Activated CD4-positive, alpha-beta memory T cell treated with anti-CD3 and anti-CD28 coated beads for 36 hours (primary cell): ENCODE measurements around the gene ST6GALNAC5. TPM values are rescaled to one million over a fixed set of nuclear protein-coding genes. Genes with fewer than 3 reads are reported as not detected.

Source experiments
- CTCF ChIA-PET: fragments of 350-600 bp; sonication (Branson Sonifier 250); formaldehyde crosslinking; loops from one replicate; lab custom pipeline; 2021; ENCODE audit warnings: antibody characterized with exemption, inconsistent platforms; lab: Charles Lee
- POLR2A ChIA-PET: fragments of 350-600 bp; sonication (Branson Sonifier 250); formaldehyde crosslinking; loops from one replicate; lab custom pipeline; 2021; ENCODE audit warnings: antibody characterized with exemption; lab: Charles Lee
- DNase-seq: peaks from one replicate; pipeline ENCODE4 v3.0.0-alpha.2; 2020
- H3K27ac Mint-ChIP-seq: one replicate; pipeline ENCODE4 v1.8.0; 2021; ENCODE audit warnings: mixed read lengths
- H3K27me3 Mint-ChIP-seq: one replicate; pipeline ENCODE4 v1.8.0; 2021; ENCODE audit warnings: mixed read lengths
- H3K36me3 Mint-ChIP-seq: one replicate; pipeline ENCODE4 v1.8.0; 2021; ENCODE audit warnings: mixed read lengths
- H3K4me1 Mint-ChIP-seq: one replicate; pipeline ENCODE4 v1.8.0; 2021; ENCODE audit warnings: low read depth, mixed read lengths
- H3K4me3 Mint-ChIP-seq: one replicate; pipeline ENCODE4 v1.8.0; 2021; ENCODE audit warnings: mild to moderate bottlenecking, mixed read lengths
- H3K9me3 Mint-ChIP-seq: one replicate; pipeline ENCODE4 v1.8.0; 2021; ENCODE audit warnings: mixed read lengths
- intact Hi-C: fragments of 100-400 bp; cut with micrococcal nuclease; formaldehyde crosslinking; loops from one replicate; pipeline ENCODE4 v1.15.1; 2023
- total RNA-seq, 2 experiments: library from RNA; stranded (reverse); gene quantifications; one replicate each; pipeline ENCODE4 v1.2.3, GENCODE V29; 2021

Gene ST6GALNAC5
- total RNA-seq, 2 experiments from 2014 or later, result not detected

DNA sequence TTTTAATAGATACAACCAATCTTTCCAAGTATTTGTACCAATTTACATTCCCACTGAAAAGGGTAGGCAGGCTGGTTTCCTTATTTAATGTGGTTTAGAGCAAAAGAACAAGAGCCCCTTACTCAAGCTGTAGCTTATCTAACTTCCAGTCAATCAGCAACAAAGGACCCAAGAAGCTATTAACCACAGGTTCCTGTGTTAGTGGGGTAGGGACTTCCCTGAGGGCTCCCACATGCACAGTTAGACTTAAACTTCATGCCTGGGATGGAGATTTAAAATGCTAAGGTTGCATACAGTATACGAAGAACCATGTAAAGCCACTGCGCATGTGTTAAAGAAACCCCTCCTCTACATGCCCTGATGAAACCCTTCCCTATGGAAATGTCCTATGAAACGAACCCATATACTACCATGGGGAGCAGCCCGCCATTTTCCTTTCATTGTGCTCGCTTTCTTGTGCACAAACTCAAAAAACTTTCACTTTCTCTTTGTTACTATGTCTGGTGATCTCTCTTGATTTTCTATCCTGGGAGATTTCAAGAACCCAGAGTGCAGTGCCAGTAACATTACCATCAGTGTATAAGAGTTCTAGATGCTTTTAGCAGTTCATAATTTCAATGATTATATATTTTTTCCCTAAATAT lies 23.3 kb upstream of the ST6GALNAC5 start:
- ChIA-PET CTCF (no interaction called here), POLR2A (no interaction called here)
- Mint-ChIP-seq H3K4me1 (peaks cover 12% of the 10 kb centered on the region), H3K27ac (peak overlapping the region; percentile 46), H3K27me3 (no peaks in the 10 kb centered on the region), H3K36me3 (no peaks in the 10 kb centered on the region), H3K9me3 (peaks cover 6% of the 10 kb centered on the region), H3K4me3 (peak overlapping the region; percentile 55)
- peak; percentile 9 for DNase-seq
- intact Hi-C loops, result no loop called here

DNA sequence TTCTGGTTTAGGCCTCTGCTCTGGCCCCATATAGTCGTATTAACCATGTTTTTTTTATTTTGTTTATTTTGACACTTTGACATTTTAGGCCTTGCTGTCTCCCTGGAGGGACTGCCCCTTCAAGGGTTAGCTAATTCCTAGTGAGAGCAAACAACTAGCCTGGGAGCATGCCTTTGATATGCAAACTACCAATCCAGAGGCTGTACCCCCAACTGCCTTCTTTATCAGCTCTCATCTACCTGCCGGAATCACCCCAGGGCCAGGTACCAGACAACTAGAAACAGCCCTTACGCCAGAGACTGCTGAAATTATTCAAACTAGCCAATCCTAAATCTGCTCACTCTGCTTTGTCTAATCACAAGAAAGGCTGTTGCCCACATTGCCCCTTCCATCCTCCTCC lies 13.0 kb upstream of the ST6GALNAC5 start:
- no peak overlapping the region for H3K27ac Mint-ChIP-seq
- ChIA-PET CTCF (no interaction called here), POLR2A (no interaction called here)
- intact Hi-C loops, result no loop called here
- DNase-seq, result no peak
- no peaks in the 10 kb centered on the region for H3K9me3 Mint-ChIP-seq
- H3K4me3 Mint-ChIP-seq, result no peak overlapping the region
- H3K4me1 Mint-ChIP-seq, result no peaks in the 10 kb centered on the region
- no peaks in the 10 kb centered on the region for H3K36me3 Mint-ChIP-seq
- H3K27me3 Mint-ChIP-seq, result peaks cover 1% of the 10 kb centered on the region

GRCh38 chr1:76856104-76856503 lies 11.2 kb upstream of the ST6GALNAC5 start:
- CTCF ChIA-PET, result no interaction called here
- Mint-ChIP-seq H3K36me3 (no peaks in the 10 kb centered on the region), H3K9me3 (no peaks in the 10 kb centered on the region), H3K4me1 (no peaks in the 10 kb centered on the region), H3K27ac (no peak overlapping the region), H3K4me3 (no peak overlapping the region), H3K27me3 (peaks cover 4% of the 10 kb centered on the region)
- POLR2A ChIA-PET, result no interaction called here
- intact Hi-C loops, result no loop called here
- no peak for DNase-seq

- Mint-ChIP-seq H3K27me3 (peaks cover 6% of the 10 kb centered on the region), H3K27ac (no peak overlapping the region), H3K4me3 (no peak overlapping the region), H3K36me3 (no peaks in the 10 kb centered on the region), H3K9me3 (no peaks in the 10 kb centered on the region), H3K4me1 (no peaks in the 10 kb centered on the region)
- intact Hi-C loops, result no loop called here
- DNase-seq, result no peak
- ChIA-PET POLR2A (no interaction called here), CTCF (no interaction called here)
These were observed 10.1 kb upstream of the ST6GALNAC5 start for GRCh38 chr1:76857138-76857537.

DNA sequence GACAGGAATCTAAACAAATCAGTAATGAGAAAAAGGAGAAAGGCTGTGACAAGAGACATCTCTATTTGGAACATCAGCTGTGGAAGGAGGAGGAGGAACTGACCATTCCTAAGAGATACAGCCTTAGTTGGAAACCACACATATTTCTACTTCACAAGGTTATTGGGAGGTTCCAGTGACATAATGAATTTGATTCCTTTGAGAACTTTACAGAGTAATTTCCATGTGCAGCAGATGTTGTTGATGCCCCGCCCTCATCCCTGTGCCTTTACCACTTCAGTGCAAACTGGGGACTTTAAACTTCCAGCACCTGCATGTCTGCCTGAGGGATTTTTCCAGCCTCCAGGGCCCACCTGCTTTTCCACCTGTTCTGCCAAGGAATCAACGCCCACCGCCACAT lies 9.3 kb upstream of the ST6GALNAC5 start:
- ChIA-PET POLR2A (no interaction called here), CTCF (no interaction called here)
- Mint-ChIP-seq H3K27me3 (peaks cover 6% of the 10 kb centered on the region), H3K4me1 (no peaks in the 10 kb centered on the region), H3K9me3 (no peaks in the 10 kb centered on the region), H3K36me3 (no peaks in the 10 kb centered on the region), H3K27ac (no peak overlapping the region), H3K4me3 (no peak overlapping the region)
- intact Hi-C loops, result no loop called here
- DNase-seq, result no peak

DNA sequence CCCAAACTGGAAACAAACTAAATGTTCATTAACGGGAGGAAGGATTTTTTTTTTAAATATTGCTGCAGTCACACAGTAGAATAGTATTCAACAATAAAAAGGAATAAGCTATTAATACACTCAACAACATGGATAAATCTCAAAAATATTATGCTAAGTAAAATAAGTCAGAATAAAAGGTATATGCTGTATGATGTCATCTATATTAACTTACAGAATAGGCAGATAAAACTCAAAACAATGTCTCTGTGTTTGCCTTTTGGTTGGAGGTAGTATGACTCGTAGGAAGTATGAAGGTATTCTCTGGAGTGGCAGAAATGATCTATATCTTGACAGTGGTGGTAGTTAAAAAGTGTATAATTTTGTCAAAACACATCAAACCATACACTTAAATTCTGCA lies 6.1 kb upstream of the ST6GALNAC5 start:
- ChIA-PET CTCF (no interaction called here), POLR2A (no interaction called here)
- H3K27me3 Mint-ChIP-seq, result peaks cover 24% of the 10 kb centered on the region
- no peaks in the 10 kb centered on the region for H3K36me3 Mint-ChIP-seq
- H3K4me3 Mint-ChIP-seq, result no peak overlapping the region
- no peaks in the 10 kb centered on the region for H3K9me3 Mint-ChIP-seq
- intact Hi-C loops, result no loop called here
- H3K4me1 Mint-ChIP-seq, result no peaks in the 10 kb centered on the region
- H3K27ac Mint-ChIP-seq, result no peak overlapping the region
- DNase-seq, result no peak

DNA sequence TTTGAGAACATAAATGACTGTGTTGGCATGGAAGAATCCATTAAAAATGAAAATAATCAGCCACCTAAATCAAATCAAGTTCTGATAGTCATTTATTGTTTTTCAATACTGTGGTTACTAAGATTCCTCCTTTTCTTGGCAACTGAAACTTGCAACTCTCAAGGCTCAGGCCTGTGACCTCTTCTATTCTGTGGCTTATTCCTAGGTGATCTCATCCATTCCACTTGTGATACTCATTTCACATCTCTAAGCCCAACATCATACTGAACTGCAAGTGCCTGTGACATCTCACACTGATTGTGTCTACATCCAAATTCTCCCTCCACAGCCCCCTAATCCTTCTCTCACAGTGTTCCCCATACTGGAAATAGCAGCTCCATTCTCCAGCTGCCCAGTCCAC lies 4.8 kb upstream of the ST6GALNAC5 start:
- H3K36me3 Mint-ChIP-seq, result no peaks in the 10 kb centered on the region
- no peak overlapping the region for H3K27ac Mint-ChIP-seq
- H3K4me1 Mint-ChIP-seq, result peaks cover 3% of the 10 kb centered on the region
- intact Hi-C loops, result no loop called here
- H3K4me3 Mint-ChIP-seq, result no peak overlapping the region
- CTCF ChIA-PET, result no interaction called here
- POLR2A ChIA-PET, result no interaction called here
- DNase-seq, result no peak
- H3K9me3 Mint-ChIP-seq, result no peaks in the 10 kb centered on the region
- H3K27me3 Mint-ChIP-seq, result peaks cover 34% of the 10 kb centered on the region

- ChIA-PET POLR2A (no interaction called here), CTCF (no interaction called here)
- Mint-ChIP-seq H3K4me3 (no peak overlapping the region), H3K27ac (no peak overlapping the region), H3K36me3 (no peaks in the 10 kb centered on the region), H3K9me3 (no peaks in the 10 kb centered on the region), H3K4me1 (peaks cover 8% of the 10 kb centered on the region), H3K27me3 (peaks cover 46% of the 10 kb centered on the region)
- intact Hi-C loops, result no loop called here
- DNase-seq, result no peak
These were observed 2.9 kb upstream of the ST6GALNAC5 start for GRCh38 chr1:76864383-76864782.

DNA sequence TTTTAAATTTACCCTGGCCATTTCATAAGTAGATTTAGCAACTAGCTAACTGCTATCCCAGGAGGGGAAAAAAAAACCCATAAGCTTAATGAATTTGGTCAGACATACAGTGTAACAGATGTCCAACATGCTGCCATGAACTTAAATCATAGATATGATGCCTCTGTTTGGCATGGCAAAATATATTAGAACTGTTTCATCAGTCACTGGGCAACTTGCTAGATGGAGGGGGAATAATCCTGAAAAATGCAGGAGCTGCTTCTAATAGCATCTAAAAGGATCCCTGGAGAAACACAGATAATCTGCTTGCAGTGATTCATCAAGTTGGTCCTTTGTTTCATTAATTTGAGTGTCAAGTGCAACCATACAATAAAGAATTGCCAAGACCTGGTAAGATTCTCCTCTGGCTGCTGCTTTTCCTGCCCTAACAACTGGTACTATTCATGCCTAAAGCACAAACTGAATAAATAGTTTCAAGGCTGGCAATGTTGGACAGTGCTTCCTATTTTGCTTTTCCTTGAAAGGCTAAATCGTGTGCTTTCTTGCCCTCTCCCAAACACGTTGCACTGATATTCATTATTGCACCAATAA lies 1.5 kb upstream of the ST6GALNAC5 start:
- CTCF ChIA-PET, result no interaction called here
- H3K4me1 Mint-ChIP-seq, result peaks cover 8% of the 10 kb centered on the region
- no peak overlapping the region for H3K27ac Mint-ChIP-seq
- no peaks in the 10 kb centered on the region for H3K9me3 Mint-ChIP-seq
- H3K36me3 Mint-ChIP-seq, result no peaks in the 10 kb centered on the region
- POLR2A ChIA-PET, result no interaction called here
- intact Hi-C loops, result no loop called here
- no peak overlapping the region for H3K4me3 Mint-ChIP-seq
- DNase-seq, result no peak
- peaks cover 53% of the 10 kb centered on the region for H3K27me3 Mint-ChIP-seq

DNA sequence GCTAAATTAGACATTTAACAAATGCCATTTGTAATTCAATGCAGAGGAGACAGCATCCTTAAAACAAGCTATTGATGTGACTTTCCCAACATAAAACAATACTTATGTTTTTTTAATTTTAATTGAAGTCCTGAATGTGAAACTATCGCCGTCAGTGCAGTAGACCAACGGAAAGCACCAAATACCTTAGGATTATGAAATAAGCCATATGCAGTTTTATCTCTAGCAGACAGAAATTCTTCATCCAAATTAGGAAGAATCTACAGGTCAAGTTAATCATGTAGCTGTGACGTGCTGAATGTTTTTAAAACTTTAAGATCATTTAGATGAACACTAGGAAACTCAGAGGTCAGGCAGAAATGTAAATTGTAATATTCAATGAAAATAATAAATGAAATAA lies 714 bp upstream of the ST6GALNAC5 start:
- H3K27me3 Mint-ChIP-seq, result peaks cover 53% of the 10 kb centered on the region
- H3K36me3 Mint-ChIP-seq, result no peaks in the 10 kb centered on the region
- intact Hi-C loops, result no loop called here
- H3K4me3 Mint-ChIP-seq, result no peak overlapping the region
- no peak for DNase-seq
- H3K4me1 Mint-ChIP-seq, result peaks cover 8% of the 10 kb centered on the region
- no peaks in the 10 kb centered on the region for H3K9me3 Mint-ChIP-seq
- no peak overlapping the region for H3K27ac Mint-ChIP-seq
- ChIA-PET CTCF (no interaction called here), POLR2A (no interaction called here)

DNA sequence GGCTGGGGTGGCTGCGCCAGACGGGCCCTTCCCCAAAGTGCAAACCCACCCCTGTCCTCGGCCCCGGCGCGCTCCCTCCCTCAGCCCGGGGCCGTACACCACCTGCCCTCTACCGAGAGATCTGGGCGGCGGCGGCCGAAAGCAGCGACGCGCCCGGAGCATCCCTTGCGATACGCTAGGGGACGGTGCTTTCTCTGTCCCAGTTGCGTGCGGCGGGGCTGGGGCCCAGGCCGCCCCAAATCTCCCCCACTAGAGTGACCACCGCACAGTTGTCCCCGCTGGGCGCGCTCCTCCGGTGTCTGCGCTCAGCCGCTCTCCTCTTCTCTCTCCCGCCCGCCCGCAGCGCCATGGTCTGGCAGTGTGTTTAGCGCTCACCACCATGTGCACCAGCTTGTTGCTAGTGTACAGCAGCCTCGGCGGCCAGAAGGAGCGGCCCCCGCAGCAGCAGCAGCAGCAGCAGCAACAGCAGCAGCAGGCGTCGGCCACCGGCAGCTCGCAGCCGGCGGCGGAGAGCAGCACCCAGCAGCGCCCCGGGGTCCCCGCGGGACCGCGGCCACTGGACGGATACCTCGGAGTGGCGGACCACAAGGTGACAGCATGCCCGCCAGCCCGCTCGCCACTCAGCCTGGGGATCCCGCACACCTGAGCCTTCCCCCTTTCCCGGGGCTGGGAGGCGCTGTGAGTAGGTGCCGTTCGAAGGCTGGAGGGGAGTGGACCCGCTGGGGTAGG lies 1.0 kb downstream of the ST6GALNAC5 start:
- intact Hi-C loops, result loop anchor here (1.0 kb wide), 1 partner anchor 714 kb away; no protein-coding TSS in a partner anchor
- Mint-ChIP-seq H3K27me3 (peaks cover 57% of the 10 kb centered on the region), H3K9me3 (peaks cover 3% of the 10 kb centered on the region), H3K27ac (no peak overlapping the region), H3K4me3 (peak overlapping the region; percentile 57), H3K4me1 (peaks cover 8% of the 10 kb centered on the region), H3K36me3 (no peaks in the 10 kb centered on the region)
- CTCF ChIA-PET, result no interaction called here
- POLR2A ChIA-PET, result no interaction called here
- peak; percentile 40 for DNase-seq

DNA sequence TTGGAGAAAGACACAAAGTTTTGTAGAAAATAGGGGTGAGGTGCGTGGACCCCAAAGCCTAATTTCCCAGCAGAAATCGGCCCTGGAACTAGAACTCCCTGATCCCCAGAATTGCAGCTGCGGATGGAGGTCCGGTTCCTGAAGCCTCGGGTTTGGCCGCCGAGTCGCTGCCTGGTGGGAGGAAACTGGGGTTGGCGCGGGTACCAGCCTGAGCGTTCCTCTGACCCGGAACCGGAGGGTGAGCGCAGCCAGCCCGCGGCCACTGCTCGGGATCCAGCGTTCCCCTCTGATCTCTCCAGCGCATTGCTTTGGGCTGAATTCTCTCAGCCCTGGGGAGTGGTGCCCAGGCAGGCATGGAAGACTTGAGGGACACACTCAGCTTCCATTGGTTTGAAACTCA lies 1.6 kb downstream of the ST6GALNAC5 start:
- POLR2A ChIA-PET, result no interaction called here

More for the DNA sequence above, 1.6 kb downstream of the ST6GALNAC5 start:
- peaks cover 57% of the 10 kb centered on the region for H3K27me3 Mint-ChIP-seq
- no peaks in the 10 kb centered on the region for H3K36me3 Mint-ChIP-seq
- intact Hi-C loops, result loop anchor here (1.0 kb wide), 1 partner anchor 715 kb away; no protein-coding TSS in a partner anchor
- H3K9me3 Mint-ChIP-seq, result peaks cover 3% of the 10 kb centered on the region
- CTCF ChIA-PET, result no interaction called here
- H3K4me1 Mint-ChIP-seq, result peaks cover 8% of the 10 kb centered on the region
- peak overlapping the region; percentile 22 for H3K4me3 Mint-ChIP-seq
- DNase-seq, result peak; percentile 10
- H3K27ac Mint-ChIP-seq, result no peak overlapping the region
